ENCODE data around the gene ZNF654. TPM values are rescaled to one million over a fixed set of nuclear protein-coding genes. Genes with fewer than 3 reads are reported as not detected.
"Not testable (repeated sequence)": the region's sequence is repeated elsewhere in the genome, so short reads cannot be mapped to it uniquely, and the experiment has no call there.

Gene ZNF654
- polyA plus RNA-seq, 3 donors: 20.8 to 21.5 (median 20.9) TPM

- DNase-seq (ENCODE audit: low read depth in 3 of 3, low spot score in 2 of 3): no peak
Measured at GRCh38 chr3:88133711-88134263, 74.7 kb downstream of the ZNF654 start.

- no peak for DNase-seq (ENCODE audit: low read depth in 3 of 3, low spot score in 2 of 3)
Measured at GRCh38 chr3:88137836-88138235, 78.8 kb downstream of the ZNF654 start.

GRCh38 chr3:88141458-88142083 is 82.5 kb downstream of the ZNF654 start:
- no peak for DNase-seq (ENCODE audit: low read depth in 3 of 3, low spot score in 2 of 3)

GRCh38 chr3:88142094-88142624 is 83.1 kb downstream of the ZNF654 start:
- DNase-seq (ENCODE audit: low read depth in 3 of 3, low spot score in 2 of 3): no peak

GRCh38 chr3:88147261-88147660 is 88.2 kb downstream of the ZNF654 start:
- no peak for DNase-seq (ENCODE audit: low read depth in 3 of 3, low spot score in 2 of 3)

GRCh38 chr3:88148651-88149050 is 89.6 kb downstream of the ZNF654 start:
- DNase-seq (ENCODE audit: low read depth in 3 of 3, low spot score in 2 of 3): no peak

- peak in 1 of 3 donors; percentile 13 for DNase-seq (ENCODE audit: low read depth in 3 of 3, low spot score in 2 of 3)
Measured at GRCh38 chr3:88149101-88149508, 90.0 kb downstream of the ZNF654 start.

GRCh38 chr3:88149509-88150362 is 90.7 kb downstream of the ZNF654 start, which contains the start of gene C3orf38:
Gene C3orf38 (plus strand): TSS chr3:88149959. CDS start chr3:88150053, 94 bp downstream.
- DNase-seq (ENCODE audit: low read depth in 3 of 3, low spot score in 2 of 3): peak; percentile 82 to 94 (median 83)

- peak in 1 of 3 donors; percentile 16 for DNase-seq (ENCODE audit: low read depth in 3 of 3, low spot score in 2 of 3)
Measured at GRCh38 chr3:88150371-88150770, 91.3 kb downstream of the ZNF654 start.

- no peak for DNase-seq (ENCODE audit: low read depth in 3 of 3, low spot score in 2 of 3)
Measured at GRCh38 chr3:88150806-88151205, 91.8 kb downstream of the ZNF654 start.

- no peak for DNase-seq (ENCODE audit: low read depth in 3 of 3, low spot score in 2 of 3)
Measured at GRCh38 chr3:88151358-88151757, 92.3 kb downstream of the ZNF654 start.

- no peak for DNase-seq (ENCODE audit: low read depth in 3 of 3, low spot score in 2 of 3)
Measured at GRCh38 chr3:88152841-88153240, 93.8 kb downstream of the ZNF654 start.

GRCh38 chr3:88166419-88166971 is 107.4 kb downstream of the ZNF654 start:
- DNase-seq (ENCODE audit: low read depth in 3 of 3, low spot score in 2 of 3): no peak

GRCh38 chr3:88167173-88167572 is 108.1 kb downstream of the ZNF654 start:
- DNase-seq (ENCODE audit: low read depth in 3 of 3, low spot score in 2 of 3): no peak

GRCh38 chr3:88167704-88168103 is 108.6 kb downstream of the ZNF654 start:
- no peak for DNase-seq (ENCODE audit: low read depth in 3 of 3, low spot score in 2 of 3)

- no peak for DNase-seq (ENCODE audit: low read depth in 3 of 3, low spot score in 2 of 3)
Measured at GRCh38 chr3:88168171-88168570, 109.1 kb downstream of the ZNF654 start.

GRCh38 chr3:88180398-88180999 is 121.4 kb downstream of the ZNF654 start:
- peak in 2 of 3 donors; percentile 13 to 35 for DNase-seq (ENCODE audit: low read depth in 3 of 3, low spot score in 2 of 3)

GRCh38 chr3:88182165-88182918 is 123.3 kb downstream of the ZNF654 start:
- not testable (repeated sequence) for DNase-seq (ENCODE audit: low read depth in 3 of 3, low spot score in 2 of 3)

GRCh38 chr3:88188436-88188835 is 129.4 kb downstream of the ZNF654 start:
- no peak for DNase-seq (ENCODE audit: low read depth in 3 of 3, low spot score in 2 of 3)

GRCh38 chr3:88189361-88189810 is 130.3 kb downstream of the ZNF654 start:
- DNase-seq (ENCODE audit: low read depth in 3 of 3, low spot score in 2 of 3): no peak
